ENCODE results near the gene TRIM61. TPM values are rescaled to one million over a fixed set of nuclear protein-coding genes. Genes with fewer than 3 reads are reported as not detected.

The TRIM61 gene
- total RNA-seq, 1 donor from 2014 or later: 2.1 TPM

- Mint-ChIP-seq H3K36me3 (no peaks in the 10 kb centered on the region), H3K4me3 (no peak overlapping the region), H3K27ac (no peak overlapping the region), H3K4me1 (ENCODE audit: unreplicated experiment) (no peaks in the 10 kb centered on the region), H3K9me3 (peaks cover 7% of the 10 kb centered on the region), H3K27me3 (no peaks in the 10 kb centered on the region)
- no peak for DNase-seq (ENCODE audit: extremely low spot score, unreplicated experiment)
- TF ChIP-seq CTCF (conservative IDR thresholded peaks at IDR 0.05): no peak
These were observed 51.2 kb downstream of the TRIM61 start for GRCh38 chr4:164926301-164926700.

GRCh38 chr4:164924670-164925238, 52.7 kb downstream of the TRIM61 start:
- Mint-ChIP-seq H3K9me3 (peaks cover 11% of the 10 kb centered on the region), H3K27ac (no peak overlapping the region), H3K36me3 (no peaks in the 10 kb centered on the region), H3K4me3 (no peak overlapping the region), H3K27me3 (no peaks in the 10 kb centered on the region), H3K4me1 (ENCODE audit: unreplicated experiment) (no peaks in the 10 kb centered on the region)
- no peak for DNase-seq (ENCODE audit: extremely low spot score, unreplicated experiment)
- no peak for TF ChIP-seq CTCF (conservative IDR thresholded peaks at IDR 0.05)

GRCh38 chr4:164918956-164919355, 58.5 kb downstream of the TRIM61 start:
- Mint-ChIP-seq H3K27me3 (no peaks in the 10 kb centered on the region), H3K36me3 (no peaks in the 10 kb centered on the region), H3K4me3 (no peak overlapping the region), H3K27ac (no peak overlapping the region), H3K9me3 (peaks cover 8% of the 10 kb centered on the region), H3K4me1 (ENCODE audit: unreplicated experiment) (no peaks in the 10 kb centered on the region)
- DNase-seq (ENCODE audit: extremely low spot score, unreplicated experiment): no peak
- TF ChIP-seq CTCF (conservative IDR thresholded peaks at IDR 0.05): no peak

Other genes with a start within 250 kb of the TRIM61 start
- gene SMIM31, start 223.5 kb downstream of the TRIM61 start, total RNA-seq (ENCODE audit: low replicate concordance): not detected in 2 replicates
- gene APELA, start 100.5 kb downstream of the TRIM61 start, total RNA-seq (ENCODE audit: low replicate concordance): 0.26 and 0.68 TPM in 2 replicates
- not detected in 2 replicates for gene TRIM60, start 54.3 kb upstream of the TRIM61 start, total RNA-seq (ENCODE audit: low replicate concordance)
- not detected in 2 replicates for gene TRIM75, start 76.2 kb upstream of the TRIM61 start, total RNA-seq (ENCODE audit: low replicate concordance)
- gene TMEM192, start 135.2 kb upstream of the TRIM61 start, total RNA-seq (ENCODE audit: low replicate concordance): 12.0 and 12.1 TPM in 2 replicates
- gene KLHL2, start 229.9 kb upstream of the TRIM61 start, total RNA-seq (ENCODE audit: low replicate concordance): 14.1 and 15.6 TPM in 2 replicates

Measured in type B pancreatic cell (in vitro differentiated cells).